OCI-LY3 (cell line): ENCODE measurements around the gene LILRB4.

Experiments used
- CTCF ChIP-seq: fragments of 200-600, 300-600 bp; sonication (generic); IDR thresholded peaks from 2 replicates; pipeline ENCODE4 v1.5.1; 2014; ENCODE audit warnings: antibody characterized with exemption, low read length, low read depth
- EZH2phosphoT487 ChIP-seq: fragments of 200-600 bp; shearing (Covaris generic); IDR thresholded peaks from 2 replicates; pipeline ENCODE4 v1.6.1; 2018; ENCODE audit warnings: antibody characterized with exemption, mixed run types, low read depth

DNA sequence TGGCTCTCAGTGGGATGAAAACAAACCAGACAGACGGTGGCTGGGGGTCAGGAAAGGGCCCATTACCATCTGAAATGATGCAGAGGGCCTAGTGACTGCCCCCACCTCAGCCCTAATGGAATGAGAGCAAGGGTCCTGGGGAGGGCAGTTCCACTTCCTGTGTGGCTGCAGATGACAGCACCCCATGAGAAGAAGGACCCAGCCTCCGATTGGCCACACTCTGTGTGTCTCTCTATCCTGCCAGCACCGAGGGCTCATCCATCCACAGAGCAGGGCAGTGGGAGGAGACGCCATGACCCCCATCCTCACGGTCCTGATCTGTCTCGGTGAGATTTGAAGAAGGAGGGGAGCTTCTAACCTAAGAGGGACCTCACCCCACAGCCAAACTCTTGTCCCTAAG, 32.0 kb upstream of the LILRB4 start:
- TF ChIP-seq CTCF (no peak), EZH2phosphoT487 (no peak)
